GM21825 (cell line): Measurements from ENCODE around the gene MTX3.

Experiments
- ATAC-seq: cut with Tn5 transposase; IDR thresholded peaks from one replicate; pipeline ENCODE4 v1.9.1; 2021; ENCODE audit warnings: mild to moderate bottlenecking, moderate library complexity; ENCODE audit not compliant: unreplicated experiment

MTX3 gene

DNA sequence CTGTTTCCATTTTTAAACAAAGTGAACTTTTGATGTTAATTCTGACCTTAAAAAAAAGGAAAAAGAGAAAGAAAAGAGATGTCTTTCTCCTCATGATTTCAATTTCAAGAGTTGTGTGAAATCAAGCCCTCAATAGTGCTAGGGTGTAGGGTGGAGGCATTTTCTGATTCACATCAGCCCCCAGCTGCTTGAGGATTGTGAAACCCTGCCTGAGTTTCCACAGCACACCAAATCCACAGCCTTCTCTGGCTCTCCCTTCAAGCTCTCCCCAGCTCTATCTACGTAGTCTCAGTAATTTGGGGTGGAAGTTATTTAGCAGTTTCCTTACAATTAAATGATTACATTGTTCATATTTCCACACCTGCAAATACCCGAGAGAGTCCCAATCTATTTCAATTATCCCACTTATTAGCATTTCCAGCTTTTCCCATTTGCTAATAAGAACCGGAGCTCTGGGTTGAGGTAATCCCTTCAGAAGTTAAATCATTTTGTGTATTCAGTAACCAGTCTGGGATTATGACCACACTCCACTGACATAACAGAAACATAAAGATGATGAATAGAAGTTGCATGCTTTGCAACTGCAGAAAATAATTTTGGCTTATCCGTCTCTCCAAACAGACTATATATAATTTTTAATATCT lies 54.9 kb downstream of the MTX3 start:
- no peak for ATAC-seq

- no peak for ATAC-seq
Observed at GRCh38 chr5:79934681-79935080, 56.4 kb downstream of the MTX3 start.

DNA sequence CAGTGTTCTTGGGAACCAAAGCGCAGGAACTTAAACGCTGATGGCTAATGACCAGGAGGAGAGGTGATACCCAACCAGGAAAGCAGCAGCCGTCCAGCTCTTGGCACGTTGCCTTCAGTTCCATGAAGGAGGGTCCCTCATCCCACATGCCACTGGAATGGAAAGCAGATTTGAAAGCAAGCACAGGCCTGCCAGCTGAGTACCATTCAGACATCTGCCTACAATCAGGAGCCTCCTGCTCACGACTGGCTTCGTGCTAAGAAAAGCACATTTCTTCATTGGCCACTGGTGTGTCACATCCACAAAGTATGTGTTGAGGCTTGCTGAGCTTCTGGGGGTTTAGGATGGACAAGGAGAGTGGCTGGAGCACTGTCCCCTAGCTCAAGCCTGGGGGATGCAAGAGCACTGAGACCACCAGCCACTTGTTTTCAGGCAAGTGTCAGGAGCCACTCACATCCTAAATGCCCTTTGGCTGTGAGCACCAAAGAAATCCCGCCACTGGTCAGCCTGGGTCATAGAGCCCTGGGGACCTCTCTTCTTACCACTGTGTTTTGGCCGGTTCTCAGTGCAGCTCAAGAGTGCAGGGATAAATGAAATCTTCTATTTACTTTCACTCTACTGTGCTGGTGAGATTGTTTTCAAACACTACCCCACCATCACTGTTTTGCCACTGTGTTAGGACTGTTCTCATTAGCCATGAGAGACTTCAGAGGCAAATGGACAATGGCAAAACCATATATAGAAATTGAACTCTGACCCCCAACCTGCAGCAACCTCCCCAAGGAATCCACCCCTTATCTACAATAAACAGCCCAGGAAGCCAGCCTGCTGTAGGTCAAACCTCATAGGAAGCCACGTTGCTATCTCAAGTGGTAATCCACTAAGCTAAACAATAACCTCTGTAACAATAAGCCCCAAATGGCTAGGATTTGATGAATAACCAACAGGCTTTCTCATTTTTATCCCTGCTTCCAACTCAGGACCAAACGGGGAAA lies 58.3 kb downstream of the MTX3 start:
- ATAC-seq, result no peak

DNA sequence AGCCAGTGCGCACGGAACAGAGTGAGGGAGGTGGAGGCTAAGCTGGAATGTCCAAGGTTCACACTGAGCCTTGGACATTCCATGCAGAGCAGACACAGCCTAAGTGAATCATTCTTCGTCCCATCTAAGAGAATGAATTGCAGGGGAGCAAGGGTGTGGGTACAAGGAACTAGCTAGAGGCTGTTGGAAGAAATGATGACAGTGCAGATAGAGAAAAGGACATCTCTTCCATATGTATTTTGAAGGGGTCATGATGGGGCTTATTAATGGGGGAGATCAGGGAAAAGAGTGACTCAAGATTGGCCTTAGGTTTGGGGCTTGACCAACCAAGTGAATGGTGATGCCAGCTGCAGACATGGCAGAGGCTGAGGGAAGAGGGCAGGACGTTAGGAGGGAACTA lies 59.2 kb downstream of the MTX3 start:
- ATAC-seq, result no peak

- no peak for ATAC-seq
Observed at GRCh38 chr5:79931409-79931808, 59.7 kb downstream of the MTX3 start.

DNA sequence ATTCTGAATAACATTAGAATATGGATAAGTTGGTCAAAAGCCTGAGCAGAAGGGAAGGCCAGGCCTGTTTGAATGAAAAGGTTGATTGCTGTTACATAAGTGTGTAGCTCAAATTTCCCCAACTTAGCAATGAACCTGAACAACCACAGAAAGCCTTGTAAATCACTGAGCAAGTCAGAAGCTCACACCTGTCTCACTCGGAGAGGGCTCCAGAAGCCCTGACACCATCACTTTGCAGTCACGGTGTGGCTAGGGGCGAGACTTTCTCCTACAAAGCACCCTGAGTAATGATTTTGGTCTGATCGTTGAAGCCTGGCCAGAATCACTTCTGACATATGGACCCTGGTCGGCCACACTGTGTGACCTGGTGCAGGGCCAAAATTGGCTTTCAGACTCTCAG lies 62.0 kb downstream of the MTX3 start:
- ATAC-seq, result no peak
